GM21786 (cell line): ENCODE results near the gene FCRL3.

Experiments used
- ATAC-seq: cut with Tn5 transposase; IDR thresholded peaks from one replicate; pipeline ENCODE4 v1.9.1; 2021; ENCODE audit not compliant: unreplicated experiment

The FCRL3 gene

DNA sequence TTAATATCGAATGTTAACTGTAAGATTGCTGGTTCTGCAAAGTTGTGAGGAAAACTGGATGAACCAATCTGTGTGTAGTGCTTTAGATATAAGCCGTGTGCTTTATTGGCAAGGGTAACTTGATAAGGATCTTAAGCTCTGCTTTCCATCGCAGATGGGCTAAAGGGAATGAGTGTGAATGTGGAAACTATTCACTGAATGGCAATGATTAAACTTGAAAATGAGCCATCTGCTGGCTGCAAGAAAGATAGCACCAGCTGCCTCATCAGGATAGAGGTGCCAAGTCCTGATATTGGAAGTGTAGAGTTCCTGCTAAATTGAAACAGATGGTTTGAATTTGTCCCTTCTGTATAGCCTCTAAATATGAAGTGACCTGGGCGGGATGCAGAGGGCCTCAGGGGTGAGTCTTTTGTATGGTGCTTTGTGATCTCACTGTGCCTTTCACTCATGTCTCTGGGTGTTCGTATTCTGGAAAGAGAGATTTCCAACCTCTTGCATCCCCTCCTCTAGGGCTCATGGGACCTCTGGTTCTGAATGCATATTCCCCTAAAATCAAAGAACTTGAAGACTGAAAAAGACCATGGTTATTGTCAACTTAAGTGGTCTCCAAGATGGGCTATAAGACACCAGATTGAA lies 9.2 kb downstream of the FCRL3 start:
- no peak for ATAC-seq

DNA sequence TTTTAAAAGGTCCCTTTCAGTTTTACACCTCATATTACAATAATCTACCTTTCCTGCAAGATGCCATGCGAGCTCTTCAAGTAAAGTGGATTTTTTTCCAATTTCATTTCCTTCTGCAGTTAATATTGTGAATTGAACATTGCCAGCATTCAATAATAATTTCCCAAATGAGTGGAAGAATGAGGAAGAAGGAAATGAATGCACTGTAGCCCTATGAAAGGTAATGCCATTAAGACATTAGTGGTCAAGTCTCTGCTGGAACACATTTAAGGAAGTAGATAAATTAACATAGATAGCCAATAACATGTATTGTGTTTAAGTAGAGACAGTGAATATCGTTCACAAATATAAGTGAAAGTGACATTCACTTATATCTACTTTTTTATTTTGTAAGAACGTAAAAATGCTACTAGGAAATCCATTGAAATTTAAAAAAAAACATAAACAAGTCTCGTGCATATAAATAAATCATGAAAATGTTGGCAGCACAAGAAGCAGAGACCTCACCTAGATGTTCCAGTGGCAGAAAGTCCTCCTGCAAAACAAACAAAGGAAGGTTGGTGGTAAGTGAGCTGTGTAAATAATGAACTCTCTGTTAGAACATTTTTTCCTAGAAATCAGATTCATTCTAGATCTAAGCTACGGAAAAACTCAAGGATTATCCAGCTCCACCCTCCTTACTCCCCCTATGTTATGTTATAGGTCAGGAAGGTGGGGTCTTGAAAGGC lies 17.7 kb downstream of the FCRL3 start:
- no peak for ATAC-seq

DNA sequence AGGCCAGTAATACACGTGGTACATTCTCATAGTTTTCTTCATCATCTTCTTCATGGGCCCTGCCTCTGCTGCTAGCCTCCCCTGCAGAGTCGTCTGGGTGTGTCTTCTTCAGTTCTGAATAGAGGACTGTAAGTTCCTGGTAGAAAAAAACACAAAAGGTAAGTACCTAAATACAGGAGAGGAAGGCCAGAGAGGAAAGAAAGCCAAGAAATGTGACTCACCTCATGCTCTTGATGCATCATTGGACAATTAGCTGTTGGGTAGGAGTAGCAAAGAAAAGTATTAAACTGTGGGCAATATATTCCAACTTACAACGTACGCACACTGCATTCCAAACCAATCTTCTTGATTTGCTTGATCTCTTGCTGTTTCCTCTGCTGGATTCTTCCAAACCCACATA lies 21.8 kb downstream of the FCRL3 start:
- ATAC-seq = no peak

DNA sequence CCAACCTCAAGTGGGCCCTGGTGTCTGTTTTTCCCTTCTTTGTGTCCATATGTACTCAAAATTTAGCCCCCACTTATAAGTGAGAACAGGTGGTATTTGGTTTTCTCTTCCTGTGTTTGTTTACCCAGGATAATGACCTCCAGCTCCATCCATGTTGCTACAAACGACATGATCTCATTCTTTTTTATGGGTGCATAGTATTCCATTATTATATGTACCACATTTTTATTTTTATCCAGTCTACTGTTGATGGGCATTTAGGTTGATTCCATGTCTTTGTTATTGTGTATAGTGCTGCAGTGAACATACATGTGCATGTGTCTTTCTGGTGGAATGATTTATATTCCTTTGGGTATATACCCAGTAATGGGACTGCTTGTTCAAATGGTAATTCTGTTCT lies 27.6 kb downstream of the FCRL3 start:
- no peak for ATAC-seq

DNA sequence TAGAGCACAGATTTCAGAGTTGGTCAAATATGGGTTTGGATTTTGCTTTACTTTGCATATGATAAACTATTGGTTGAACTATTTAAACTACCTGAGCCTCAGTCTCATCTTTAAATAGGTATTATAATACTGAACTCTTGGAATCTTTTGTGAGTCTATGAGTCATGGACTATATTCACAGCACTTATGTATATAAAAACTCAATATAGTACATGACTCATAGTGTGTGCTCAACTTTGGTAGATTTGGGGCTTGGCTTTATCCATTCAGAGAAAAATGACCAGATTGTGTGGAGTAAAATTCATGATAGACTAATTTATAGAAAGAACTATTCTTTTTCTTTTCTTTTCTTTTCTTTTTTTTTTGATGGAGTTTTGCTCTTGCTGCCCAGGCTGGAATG lies 28.7 kb downstream of the FCRL3 start:
- ATAC-seq = no peak

DNA sequence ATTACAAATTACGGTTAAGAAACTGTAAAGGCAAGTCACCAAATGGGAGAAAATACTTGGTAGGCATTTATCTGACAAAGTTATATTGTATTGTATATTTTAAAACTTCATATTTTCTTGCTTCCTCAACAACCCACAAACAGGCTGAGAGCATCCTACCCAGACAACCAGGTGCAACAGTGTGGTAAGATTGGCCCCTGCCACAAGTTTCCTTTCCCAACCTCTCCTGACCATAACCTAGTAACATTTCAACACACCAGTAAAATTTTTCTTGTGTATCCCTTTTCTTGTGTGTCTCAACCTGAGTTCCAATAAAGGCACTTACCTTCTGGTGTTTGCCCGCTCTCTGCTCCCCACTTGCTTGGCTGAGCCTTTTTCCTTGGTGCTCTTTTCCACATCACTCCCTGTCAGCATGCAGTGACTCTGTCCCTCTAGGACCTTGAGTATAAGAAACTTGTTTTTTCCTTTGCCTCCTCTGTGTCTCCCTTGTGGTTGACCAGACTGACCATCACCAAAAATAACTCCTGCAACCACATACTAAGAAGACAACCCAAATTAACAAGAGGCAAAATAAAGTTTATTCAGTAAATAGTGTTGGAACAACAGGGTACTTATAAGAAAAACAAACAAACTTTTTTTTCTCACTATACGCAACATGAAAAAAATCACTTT lies 40.9 kb downstream of the FCRL3 start:
- no peak for ATAC-seq

DNA sequence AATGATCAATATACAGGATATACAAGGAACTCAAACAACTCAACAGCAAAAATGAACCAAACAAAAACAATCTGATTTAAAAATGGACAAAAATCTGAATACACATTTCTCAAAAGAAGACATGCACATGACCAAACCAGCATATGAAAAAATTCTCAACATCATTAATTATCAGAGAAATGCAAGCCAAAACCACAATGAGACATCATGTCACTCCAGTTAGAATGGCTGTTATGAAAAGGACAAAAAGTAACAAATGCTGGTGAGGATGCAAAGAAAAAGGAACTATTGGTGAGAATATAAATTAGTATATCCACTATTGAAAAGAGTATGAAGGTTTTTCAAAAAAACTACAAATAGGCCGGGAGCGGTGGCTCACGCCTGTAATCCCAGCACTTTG lies 42.0 kb downstream of the FCRL3 start:
- ATAC-seq = no peak

DNA sequence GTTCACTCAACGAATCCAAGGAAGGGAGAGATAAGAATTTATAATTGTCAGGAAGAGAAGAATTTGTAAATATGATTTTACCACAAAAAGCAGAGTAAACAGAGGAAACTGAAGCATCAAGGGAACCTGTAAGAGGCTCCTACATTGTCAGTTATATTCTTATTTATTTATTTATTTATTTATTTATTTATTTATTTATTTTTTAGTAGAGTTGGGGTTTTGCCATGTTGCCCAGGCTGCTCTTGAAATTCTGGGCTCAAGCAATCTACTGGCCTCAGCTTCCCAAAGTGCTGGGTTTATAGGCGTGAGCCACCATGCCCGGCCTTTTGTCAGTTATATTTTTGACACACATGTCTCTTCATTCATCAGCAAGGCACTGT lies 47.1 kb downstream of the FCRL3 start:
- no peak for ATAC-seq

DNA sequence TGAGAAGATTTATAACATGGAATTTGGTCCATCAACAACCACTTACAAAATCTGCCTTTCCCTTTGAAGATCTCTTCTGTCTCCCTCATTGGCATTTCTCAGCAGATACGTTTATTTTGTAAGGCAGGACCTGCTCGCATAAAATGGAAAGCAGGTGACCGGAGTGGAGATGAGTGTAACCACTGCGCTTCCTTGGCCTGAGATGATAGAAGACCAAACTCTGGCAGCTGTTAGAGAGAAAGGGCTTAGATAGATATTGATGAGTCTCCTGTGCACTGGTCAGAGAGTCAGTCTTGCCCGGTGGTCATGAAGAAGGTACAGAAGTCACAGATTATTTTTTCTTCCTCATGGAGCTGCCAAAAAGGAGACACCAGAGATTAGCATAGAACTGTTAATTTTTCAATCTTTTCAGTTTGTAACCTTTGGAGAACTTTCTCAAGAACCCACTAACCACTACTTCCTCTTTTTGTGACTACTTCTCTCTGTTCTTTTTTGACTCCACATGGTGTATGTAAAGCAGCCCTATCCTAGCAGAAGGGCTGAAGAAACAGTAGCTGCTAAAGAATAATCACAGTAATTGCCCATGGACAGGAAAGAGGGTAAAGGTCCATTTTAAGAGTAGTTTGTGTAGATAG lies 47.6 kb downstream of the FCRL3 start:
- peak; percentile 97 for ATAC-seq

DNA sequence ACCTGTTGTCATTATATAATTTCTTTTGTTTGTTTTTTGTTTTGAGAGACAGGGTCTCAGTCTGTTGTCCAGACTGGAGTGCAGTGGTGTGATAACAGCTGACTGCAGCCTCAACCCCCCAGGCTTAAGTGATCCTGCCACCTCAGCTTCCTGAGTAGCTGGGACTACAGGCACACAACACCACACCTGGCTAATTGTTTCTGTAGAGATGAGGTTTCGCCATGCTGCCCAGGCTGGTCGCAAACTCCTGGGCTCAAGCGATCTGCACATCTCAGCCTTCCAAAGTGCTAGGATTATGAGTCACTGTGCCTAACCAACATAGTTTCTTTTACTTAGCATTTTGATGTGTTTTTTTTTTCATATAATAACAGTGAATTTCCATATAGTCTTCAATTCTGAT lies 52.3 kb downstream of the FCRL3 start:
- no peak for ATAC-seq

DNA sequence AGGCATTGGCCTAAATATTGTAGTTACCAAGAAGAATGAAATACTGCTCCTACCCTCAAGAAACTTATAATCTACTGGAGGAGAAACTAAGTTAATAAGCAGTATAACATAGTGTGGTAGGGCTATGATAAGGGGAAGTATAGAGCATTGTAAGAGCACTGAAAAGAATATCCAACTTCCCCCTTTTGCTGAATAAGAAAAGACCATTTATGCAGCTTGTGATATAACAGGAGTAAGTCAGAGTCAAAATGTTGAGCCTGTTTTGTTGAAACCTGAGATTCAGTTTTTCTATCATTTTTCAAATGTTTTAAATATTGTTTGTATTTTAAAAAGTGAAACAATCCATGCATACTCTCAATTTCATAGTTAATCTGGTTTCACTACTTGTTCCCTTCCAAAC lies 54.4 kb downstream of the FCRL3 start:
- ATAC-seq = no peak

DNA sequence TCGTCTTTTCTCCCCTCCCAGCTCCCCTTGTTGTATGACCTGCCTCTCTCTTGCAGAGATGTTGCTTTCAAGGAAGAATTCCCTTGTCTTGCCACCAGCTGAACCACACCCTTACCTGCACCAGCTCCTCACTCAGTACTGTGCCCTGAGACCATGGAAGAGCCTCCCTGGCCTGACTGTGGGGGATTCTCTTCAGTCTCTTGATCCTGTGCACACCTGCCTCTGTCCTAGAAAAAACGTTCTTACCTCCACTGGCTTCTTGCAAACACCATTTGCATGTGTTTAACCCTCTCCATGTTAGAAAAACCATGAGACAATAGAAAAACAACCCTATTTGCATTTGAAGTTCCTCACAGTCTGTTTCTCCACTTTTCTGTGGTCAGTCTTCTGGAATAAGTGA lies 59.4 kb downstream of the FCRL3 start:
- no peak for ATAC-seq

DNA sequence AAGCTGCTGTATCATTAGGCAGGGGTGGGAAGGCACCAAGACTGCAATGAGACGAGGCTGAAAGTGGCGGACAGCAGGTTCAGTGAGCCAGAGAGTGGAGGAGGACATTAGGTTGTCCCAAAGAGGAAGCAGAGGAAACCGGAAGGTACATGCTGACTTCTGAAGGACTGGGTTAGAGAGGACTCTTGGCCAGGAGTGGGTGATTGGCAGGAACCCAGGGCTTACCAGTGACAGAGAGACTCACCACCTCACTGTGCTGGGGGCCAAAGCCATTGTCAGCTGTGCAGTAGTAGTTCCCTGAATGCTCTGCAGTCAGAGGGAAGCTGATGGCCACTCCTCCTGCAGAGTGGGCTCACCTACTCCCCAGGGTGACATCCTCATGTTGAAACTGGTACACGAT lies 60.8 kb downstream of the FCRL3 start:
- no peak for ATAC-seq

DNA sequence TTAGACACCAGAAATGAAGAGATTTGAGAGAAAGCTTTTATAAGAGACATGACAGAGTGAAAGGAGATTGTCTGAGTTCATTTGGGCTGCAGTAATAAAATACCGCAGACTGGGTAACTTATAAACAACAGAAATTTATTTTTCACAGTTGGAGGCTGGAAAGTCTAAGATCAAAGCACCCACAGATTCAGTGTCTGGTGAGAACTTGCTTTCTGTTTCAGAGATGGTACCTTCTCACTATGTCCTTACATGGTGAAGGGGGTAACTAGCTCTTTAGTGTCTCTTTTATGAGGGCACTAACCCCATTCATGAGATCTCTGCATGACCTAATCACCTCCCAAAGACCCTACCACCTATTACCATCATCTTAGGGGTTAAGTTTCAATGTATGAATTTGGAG lies 71.8 kb downstream of the FCRL3 start:
- ATAC-seq = no peak
